ENCODE data around the gene ENTPD7.
A peak's percentile ranks its signal among the peaks of the same experiment; 100 is the strongest.

DNA sequence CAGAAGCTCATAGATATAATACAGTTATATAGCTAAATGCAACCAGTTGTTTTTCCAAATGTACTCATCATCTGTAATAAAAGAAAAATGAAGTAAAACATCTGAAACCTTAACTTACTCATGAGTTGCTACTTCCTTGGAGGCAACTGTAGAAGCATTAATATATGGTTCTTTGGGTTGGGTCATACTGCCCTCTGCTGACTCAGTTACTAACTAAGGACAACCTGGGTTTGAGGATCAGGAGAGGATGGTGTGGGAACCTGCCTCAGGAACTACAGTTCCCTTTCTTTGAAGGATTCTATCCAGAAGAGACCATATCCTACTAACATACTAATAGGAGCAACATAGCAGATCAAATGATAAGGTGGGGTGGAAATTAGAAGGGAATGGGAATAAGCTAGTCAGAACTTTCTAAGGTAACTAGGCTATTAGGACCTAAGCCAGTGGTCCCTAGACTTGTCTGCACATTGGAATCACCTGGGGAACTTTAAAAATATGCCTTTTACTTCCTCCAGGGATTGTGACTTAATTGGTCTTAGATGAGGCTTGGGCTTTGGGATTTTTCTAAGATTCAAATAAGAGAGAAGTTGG lies 51.9 kb downstream of the ENTPD7 start:
- TF ChIP-seq, protein P1, sequence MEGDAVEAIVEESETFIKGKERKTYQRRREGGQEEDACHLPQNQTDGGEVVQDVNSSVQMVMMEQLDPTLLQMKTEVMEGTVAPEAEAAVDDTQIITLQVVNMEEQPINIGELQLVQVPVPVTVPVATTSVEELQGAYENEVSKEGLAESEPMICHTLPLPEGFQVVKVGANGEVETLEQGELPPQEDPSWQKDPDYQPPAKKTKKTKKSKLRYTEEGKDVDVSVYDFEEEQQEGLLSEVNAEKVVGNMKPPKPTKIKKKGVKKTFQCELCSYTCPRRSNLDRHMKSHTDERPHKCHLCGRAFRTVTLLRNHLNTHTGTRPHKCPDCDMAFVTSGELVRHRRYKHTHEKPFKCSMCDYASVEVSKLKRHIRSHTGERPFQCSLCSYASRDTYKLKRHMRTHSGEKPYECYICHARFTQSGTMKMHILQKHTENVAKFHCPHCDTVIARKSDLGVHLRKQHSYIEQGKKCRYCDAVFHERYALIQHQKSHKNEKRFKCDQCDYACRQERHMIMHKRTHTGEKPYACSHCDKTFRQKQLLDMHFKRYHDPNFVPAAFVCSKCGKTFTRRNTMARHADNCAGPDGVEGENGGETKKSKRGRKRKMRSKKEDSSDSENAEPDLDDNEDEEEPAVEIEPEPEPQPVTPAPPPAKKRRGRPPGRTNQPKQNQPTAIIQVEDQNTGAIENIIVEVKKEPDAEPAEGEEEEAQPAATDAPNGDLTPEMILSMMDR (IDR thresholded peaks at IDR 0.05) = peak in 3 of 7 experiments; percentile 6 to 35 (median 24)
- TF ChIP-seq EP300 (IDR thresholded peaks at IDR 0.05) = no peak
- TF ChIP-seq POLR2AphosphoS5 (IDR thresholded peaks at IDR 0.05) = no peak

Data from stomach (tissue), 4 donors.